Daoy (cell line): ENCODE data around the gene PPM1J. TPM values are rescaled to one million over a fixed set of nuclear protein-coding genes. Genes with fewer than 3 reads are reported as not detected.
"Not testable (repeated sequence)": the region's sequence is repeated elsewhere in the genome, so short reads cannot be mapped to it uniquely, and the experiment has no call there.

Source experiments
- DNase-seq: peaks from one replicate; pipeline ENCODE4 v3.0.0-alpha.2; 2015; ENCODE audit warnings: low read depth
- total RNA-seq: library from RNA; depleted of rRNA; stranded (reverse); fragments of >200 nt; shearing (Covaris generic); gene quantifications from 2 replicates; pipeline ENCODE4 v1.2.3, GENCODE V29; 2014

Gene PPM1J
- total RNA-seq, 1 experiment from 2014 or later, result 0.06 TPM

DNA sequence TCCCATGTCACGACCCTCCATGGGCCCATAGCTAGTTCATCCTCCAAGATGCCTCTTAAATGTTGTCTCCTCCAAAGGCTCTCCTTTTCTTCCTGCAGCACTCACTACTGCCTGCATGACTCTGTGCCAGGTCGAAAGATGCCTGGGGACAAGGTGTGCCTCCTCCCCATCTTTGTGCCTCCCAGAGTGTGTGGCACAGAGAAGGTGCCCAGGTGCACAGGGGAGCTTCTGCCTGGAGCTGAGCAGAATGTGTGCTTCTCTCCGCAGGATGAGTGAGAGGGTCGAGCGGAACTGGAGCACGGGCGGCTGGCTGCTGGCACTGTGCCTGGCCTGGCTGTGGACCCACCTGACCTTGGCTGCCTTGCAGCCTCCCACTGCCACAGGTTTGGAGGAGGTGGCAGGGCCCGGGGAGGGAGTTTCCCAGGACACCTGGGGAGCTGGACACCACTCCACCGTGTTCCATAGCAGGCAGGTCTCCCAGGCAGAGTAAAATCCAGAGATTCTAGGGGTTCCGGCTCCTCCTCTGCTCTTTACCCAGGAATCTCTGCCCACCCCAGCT is 6.9 kb upstream of the PPM1J start:
- no peak for DNase-seq

DNA sequence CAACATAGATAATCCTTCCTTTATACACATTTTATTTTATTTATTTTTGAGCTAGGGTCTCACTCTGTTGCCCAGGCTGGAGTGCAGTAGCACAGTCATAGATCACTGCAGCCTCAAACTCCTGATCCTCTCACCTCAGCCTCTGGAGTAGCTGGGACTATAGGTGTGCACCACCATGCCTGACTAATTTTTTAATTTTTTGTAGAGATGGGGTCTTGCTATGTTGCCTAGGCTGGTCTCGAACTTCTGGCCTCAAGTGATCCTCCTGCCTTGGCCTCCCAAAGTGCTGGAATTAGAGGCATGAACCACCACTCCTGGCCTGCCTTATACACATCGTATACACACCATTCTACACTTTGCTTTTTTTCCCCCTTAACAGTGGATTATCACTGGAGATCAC is 6.2 kb upstream of the PPM1J start:
- DNase-seq, result not testable (repeated sequence)

DNA sequence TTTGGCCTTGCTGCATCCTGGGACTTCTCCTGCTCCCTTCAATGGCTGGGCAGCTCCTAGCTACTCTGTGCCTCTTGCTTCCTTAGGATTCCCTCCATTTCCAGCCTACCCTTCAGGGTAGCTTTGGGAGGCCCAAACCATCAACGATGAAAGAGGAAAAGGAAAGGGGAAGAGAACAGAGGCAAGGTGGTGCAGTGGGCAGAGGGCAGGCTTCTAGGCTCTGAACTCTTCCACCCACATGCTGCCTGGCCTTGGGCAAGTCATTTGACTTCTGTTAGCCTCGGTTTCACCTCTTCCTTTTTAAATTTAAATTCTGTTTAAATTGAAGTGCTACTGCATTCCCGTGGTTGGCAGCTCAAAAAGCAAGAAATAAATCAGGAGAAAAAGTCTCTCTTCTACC is 5.7 kb upstream of the PPM1J start:
- no peak for DNase-seq

DNA sequence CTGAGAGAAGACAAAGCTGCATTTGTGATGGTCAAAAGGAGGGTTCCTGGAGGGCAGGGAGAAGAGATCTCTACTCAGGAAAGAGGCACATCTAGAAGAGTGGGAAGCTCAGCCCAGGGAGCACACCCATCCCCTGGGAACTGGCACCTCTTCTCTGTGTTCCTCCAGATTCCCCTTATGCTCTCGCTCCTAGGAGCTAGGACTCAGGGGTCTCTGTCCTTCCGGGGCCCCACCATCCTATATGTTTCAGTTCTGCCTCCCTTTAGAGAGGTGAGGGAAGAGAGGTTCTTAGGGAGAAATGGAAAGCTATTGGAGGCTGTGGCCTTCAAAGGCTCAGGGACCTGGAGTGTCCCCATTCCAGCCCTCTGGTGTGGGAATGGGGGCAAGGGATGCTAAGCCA is 4.6 kb upstream of the PPM1J start:
- DNase-seq, result no peak

DNA sequence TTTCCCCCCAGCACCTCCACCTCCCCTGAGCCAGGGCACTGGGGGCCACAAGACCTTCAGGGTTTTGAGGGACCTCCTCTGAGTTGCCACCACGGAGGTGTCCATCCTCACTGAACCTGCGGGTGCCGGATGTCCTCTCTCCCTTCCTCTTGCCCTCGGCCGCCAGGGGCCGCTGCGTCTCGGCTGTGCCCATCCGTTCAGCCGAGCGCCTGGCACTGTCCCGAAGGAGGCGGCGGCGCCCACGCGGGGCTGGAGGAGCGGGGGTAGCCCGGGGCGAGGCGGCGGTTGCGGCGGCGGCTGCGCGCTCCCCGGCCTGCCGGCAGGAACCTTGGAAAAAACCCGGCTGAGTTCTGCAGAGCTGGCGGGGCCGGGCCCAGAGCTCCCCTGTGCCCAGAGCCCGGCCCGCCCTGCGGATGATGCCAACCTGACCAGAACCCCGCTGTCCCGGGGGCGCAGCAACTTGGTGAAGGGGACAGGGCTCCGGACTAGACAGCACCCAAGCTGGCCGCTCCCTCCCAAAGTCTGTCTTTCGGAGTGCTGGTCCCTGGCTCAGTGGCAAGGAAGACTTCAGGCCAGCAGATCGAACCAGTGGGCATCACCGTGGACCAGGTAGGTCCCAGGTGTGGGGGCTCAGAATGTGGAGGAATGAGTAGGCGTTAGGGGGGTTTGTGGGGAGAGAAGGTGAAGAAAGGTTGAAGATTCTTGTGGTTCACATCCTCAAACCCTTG is 3.7 kb upstream of the PPM1J start:
- peak; percentile 92 for DNase-seq

DNA sequence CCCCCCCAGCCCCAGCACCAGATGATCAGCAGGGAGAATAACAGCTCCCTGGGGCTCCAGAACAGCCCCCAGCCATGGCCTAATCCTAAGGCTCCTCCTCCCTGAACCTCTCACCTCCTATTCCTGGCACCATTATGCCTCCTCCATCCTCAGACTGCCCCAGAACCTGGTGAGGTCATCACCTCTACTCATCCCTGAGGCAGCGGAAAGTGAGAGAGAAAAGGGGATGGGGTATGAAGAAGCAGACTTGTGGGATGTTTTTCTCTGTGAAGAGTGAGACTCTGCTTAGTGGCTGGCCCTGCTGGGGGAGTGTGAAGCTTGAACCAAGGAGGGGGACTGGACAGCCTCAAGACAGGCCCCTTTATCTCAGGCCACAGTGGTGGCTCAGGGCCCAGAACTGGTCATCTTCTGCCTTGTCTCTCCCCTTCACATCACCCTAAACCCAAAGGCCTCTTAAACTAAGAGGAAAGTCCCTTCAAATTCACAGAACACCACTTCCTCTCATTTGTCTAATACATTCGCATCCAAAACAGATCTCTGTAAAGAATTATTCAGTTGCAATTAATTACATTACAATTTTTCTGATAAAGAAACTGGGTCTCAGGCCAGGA is 2.2 kb upstream of the PPM1J start:
- no peak for DNase-seq

DNA sequence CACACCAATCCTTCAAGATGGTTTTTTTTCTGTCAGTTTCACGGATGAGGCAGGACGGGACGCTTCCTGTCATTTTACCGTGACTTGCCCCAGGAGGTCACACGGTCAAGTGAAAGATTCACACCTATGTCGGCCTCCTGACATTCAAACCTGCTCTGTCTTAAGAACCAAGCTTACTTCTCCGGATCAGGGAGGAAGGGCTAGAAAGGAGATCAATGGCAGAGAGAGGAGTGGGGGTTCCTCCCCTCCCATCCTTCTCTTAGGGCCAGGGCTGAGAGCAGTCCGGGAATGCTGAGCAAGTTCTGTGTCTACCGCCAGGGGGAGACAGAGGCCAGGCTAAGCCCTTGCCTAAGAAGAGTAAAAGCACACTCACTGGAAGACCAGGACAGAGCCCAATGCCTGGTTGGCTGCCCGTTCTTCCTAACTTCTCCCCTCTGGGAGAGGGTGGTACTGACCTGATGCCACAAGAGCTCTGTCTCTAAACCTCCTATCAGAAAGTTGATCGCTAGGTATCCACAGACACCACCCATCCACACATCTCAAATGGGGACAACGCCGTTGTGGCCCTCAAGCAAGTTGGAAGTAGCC is 1.1 kb upstream of the PPM1J start:
- peak; percentile 95 for DNase-seq

DNA sequence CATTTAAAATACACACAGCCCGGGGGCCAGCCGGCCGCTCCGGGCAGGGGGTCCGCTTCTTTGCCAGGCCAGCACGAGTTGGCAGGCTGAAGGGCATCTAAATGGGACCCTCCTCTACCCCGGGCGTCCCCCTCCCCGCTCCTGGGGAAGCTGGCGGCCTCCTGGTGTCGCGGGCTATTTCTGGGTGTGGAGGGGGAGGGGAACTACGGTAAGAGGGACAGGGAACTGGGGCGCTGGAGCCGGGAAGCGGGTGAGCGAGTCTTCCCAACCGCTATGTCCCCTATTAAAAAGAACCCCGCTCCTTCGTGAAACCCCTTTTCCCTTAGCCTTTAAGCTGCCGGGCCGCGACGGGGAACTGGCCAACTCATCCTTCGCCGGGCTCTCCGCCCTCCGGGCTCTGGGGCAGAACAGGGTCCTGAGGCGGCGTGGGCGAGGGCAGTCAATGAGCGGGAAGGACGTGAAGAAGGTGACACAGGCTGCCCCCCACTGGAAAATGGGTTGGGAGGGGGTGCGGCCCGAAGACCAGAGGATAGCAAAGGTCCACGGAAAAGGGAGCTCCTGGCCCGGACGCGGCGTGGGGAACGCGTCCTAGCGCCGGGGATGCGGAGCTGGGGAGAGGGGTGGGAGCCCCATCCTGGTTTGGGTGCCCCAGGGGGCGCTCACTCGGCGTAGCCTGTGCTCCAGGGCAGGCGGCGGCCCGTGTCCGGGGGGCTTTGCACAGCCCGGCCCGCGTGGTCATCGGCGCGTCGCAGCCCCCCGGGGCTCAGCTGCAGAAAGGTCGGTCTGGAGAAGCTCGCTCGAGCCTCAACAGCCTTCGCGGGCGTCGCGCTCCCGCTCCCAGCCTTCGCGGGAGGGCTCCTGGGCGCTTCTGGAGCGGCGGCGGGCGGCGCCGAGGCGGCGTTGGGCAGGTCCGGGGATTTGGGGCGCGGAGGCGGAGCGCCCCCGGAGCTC is 544 bp downstream of the PPM1J start:
- no peak for DNase-seq

DNA sequence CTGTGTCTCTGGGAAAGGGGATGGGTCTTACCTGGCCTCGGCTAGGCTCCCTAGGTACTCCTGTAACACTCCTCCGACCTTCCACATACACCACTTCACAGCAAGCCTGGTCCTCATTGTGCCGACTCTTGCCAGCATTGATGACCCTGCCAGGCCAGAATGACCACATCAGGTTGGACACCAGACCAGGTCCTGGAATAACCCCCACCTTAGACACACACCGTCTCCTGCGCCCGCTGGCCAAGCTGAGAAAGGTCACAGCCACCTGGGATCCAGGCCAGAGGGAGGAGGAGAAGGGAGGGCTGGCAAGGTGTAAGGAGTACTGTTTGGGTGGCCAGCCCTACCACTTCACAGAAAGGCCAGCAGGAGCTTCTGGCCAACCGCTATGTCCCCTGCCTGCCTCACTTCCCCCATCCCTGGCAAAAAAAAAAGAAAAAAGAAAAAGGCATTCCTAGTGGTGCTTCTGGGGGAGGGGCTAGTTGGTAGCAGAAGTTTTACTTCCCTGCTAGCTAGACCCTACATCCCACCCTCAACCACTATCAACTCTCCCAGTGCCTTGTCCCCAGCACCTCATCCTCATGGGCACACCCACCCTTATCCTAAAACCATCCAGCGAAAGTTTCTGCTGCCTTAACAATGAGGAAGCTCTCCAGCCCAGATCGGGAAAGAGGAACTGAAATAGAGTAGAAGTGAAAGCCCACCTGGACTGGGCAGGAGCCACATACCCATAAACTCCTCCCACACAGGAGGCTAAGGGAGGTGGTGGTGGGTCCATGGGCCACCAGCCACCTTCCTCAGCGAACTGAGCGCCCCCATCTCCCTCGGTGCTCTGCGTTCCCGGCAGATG is 1.4 kb downstream of the PPM1J start:
- no peak for DNase-seq

DNA sequence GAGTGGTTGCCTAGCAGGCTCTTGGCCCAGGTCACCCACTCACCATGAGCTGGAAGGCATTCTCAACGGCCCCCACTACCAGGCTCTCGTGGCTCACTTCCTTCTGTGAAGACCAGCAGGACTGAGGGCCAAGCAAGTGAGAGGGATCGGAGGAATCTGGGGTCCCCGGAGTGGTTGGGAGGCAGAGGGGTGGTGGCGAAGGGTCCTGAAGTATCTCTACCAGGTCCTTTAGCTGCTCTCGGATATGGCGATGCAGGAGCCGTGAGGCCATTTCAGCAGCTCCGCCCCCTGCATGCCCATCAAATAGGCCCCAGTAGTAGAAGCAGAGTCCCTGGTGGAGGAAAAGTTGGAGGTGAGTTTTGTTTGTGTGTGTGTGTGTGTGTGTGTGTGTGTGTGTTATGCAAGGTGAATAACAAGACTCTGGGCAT is 2.4 kb downstream of the PPM1J start:
- DNase-seq, result no peak

DNA sequence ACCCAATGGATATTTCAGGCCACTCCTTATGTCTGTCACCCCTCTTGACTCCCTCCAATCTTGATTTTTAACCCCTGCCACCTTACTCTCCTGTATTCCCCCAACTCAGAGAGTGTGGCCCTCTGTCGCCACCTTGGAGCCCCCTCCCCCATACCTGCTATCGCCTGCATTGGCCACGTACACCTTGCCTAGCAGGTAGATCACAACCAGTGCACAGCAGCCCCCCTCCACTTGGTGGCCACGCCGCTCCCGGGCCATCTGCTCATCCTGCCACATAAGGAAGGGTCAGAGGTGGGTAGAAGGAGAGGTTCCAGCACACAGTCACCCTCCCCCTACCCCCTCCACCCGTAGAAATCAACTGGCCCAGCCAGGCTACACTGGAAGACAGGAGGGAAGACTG is 2.9 kb downstream of the PPM1J start:
- DNase-seq, result no peak

DNA sequence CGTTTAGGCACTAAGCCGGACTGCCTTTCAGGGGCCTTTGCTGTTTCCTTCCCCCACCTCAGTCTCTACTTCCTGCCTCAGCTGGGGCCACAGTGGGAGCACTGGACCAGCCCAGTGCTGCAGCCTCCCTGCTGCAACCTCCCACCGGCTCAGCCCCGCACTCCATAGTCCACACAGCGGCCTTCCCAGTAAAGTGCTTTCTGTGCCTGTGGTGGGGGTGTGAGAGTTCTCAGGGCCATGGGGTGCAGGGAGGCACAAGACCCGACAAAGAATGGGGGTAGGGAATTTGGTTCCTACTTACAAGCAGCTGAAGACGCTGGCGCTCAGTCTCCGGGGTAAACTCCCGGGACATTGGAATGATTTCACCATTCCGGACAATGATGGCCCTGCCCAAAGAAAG is 3.5 kb downstream of the PPM1J start:
- no peak for DNase-seq

DNA sequence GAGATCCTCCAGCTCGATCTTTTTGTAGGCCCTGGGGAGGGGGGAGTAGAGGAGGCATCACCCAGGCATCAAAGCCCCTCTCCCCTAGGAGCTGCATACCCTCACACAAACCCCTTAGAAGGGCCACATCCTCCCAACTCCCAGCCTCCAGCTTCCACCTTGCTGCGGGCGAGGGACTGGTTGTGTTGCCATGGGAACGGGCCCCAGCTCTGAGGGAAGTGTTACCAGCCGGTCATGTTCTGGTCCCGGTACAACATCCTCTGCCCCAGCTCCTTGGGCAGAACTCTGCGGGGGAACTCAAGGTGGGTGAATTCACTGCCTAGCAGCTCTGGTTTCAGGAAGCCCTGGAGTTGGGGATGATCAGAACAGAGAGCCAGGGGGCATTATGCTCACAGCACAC is 4.1 kb downstream of the PPM1J start:
- DNase-seq, result no peak

DNA sequence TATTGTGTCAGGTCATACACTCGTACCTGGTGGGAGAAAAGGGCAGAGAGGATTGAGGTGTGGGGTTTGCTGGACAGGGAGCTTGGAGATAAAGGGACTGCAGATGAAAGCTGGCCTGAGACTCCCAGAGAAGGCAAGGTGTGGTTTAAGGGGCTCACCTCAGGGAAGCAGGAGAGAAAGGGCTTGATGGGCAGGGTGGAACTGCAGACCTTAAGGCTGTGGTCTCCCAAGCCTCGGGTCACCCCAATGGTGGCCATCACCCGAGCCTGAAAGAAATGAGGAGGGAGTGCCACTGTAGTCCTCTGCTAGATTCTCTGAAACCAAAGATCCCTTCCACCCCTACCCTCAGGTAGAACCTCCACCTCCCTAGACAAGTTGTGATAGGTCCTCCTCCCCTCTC is 4.5 kb downstream of the PPM1J start:
- no peak for DNase-seq

DNA sequence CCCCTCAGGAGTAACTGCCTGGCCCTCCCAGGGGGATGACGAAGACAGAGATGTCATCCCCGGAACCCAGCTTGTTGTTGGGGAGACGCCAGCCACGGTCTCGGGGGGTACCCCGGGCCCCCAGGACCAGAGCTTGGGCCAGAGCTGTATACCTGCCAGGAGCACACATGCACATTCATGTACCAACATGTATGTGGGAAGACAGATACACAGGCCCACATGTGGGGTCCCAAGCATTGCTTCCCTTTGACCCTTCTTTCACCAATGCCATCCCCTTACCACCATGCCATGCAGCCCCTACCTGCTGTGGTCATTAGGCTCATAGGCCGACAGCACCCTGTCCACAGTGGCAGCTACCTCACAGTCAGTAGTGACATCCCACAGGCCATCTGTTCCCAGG is 5.0 kb downstream of the PPM1J start:
- DNase-seq, result no peak

DNA sequence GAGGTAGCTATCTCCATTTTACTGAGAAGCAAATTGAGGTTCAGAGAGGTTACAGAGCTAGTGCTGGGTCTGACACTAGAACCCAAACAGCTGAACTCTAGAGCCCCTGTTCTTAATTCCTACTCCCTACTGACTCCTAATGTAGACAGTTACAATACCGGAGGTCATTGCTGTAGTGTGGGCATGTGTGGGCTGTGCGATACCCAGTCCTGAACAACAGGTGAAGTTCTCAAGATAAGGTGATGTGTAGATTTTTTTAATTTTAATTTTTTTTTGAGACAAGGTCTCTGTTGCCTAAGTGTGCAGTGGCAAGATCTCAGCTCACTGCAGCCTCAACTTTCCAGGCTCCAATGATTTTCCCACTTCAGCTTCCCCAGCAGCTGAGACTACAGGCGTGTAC is 6.6 kb downstream of the PPM1J start:
- DNase-seq, result no peak

DNA sequence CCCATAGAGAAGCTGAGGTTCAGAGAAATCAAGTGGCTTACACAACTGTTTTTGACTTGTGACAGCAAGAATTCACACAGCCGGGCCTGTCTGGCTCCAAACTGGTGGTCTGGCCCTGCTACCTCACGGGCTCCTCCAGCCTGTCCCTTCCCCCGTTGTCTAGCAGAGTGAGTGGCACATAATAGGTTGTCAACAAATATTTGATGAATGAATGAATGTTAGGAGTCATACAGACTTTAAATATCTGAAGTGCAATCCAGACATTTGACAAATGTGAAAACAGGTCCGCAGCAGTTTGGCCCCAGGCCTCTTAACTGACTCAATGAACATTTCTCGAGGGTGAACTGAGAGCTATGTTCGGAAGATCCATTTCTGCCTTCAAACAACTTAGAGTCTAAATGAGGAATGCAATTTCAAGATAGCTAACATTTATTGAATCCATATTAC is 7.1 kb downstream of the PPM1J start:
- DNase-seq, result no peak

DNA sequence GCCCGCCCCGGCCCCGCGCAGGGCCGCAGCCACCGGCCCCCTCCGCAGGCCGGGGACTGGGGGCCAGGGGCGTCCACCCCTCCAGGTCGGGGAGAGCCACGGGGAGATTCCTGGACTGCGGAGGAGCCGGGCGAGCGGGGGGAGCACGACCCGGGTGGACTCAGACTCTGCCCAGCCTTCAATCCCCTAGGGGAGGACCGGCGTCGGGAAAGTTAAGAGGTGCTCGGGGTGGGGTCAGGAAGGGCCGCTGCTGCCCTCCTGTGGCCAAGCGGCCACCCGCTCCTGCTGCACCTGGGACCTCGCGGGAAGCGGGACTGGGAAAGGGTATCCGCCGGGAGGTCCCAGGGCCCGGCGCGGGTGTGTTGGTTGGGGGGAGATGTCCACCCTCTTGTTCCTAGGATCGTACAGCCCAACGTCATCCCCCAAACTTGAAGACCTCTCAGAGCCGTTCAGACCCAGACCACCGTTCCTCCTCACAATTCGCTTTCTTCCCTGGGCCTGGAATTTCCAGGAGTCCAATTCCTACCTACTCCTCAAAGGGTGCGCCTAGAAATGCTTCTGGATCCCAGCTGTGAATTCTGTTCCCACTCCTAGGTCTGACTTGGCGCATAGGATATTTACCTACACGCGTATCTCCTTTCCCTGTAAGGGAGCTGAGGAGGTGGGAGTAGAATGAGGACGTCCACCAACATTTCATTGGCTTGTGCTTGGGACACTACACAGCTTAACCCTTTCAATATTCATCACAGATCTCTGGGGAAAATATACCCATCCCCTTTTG is 7.7 kb downstream of the PPM1J start:
- peak; percentile 97 for DNase-seq

DNA sequence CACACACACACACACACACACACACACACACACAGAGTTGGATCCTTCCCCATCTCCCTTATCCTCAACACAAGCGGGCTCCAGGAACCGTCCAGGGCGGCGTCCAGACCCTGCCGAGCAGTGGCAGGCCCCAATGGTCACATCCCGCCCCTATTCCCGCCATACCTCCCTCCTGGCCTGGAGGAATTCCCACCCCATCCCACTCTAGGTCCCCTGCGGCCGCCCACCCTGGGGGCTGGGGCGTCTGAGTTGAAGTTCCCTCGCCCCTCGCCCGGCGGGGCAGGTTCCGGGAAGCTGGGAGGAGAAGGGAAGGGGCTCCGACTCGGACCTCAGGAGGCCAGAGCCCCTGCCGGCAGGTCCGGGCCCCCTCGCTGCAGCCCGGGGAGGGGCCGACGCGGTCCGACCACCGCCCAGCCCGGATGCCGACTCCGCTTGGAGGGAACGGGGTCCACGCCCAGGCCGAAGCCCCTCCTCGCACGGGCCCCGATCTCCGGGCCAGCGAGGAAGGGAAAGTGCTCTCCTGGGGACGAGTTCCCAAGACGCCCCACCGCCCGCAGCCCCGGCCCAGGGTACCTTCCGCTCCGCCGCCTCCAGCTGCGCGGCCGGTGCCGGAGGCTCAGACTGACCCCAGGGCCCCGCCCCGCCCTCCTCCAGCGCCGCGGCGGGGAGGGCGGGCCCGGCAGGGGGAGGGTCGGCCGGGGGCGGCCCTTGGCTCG is 8.5 kb downstream of the PPM1J start, which contains the start of gene RHOC:
TSS of gene RHOC (minus strand) at position 623 of the 716 bp plus-strand sequence. CDS start 3,328 bp downstream, outside the sequence.
- DNase-seq, result peak; percentile 90
